ENCODE results near the gene SLC25A21. TPM values are rescaled to one million over a fixed set of nuclear protein-coding genes. Genes with fewer than 3 reads are reported as not detected.

The SLC25A21 gene
- total RNA-seq, 1 experiment from 2014 or later, result 7.1 TPM

DNA sequence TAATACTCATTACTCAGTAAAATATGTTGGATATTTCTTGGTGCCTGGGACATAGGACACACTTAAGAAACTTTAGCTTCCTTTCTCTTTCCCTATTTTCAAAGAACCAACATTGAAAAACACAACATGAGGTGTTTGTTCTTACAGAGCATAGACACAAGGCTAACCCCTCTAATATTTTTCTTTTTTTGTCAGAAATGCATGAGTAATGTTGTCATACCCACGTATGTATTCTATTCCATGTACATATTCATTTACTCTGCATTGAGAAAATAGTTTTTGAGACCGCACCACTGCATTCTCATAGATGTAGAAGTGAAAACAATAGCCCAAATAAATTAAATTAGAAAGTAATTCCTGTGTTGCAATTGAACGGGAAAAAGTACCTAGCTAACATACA lies 497.7 kb downstream of the SLC25A21 start:
- H2AFZ ChIP-seq (ENCODE audit: low read length), result no peak overlapping the region
- no peaks in the 10 kb centered on the region for H3K79me2 ChIP-seq (ENCODE audit: insufficient read depth, low read length)
- H4K20me1 ChIP-seq (ENCODE audit: control insufficient read depth, insufficient read depth, insufficient read length), result no peaks in the 10 kb centered on the region
- H3K4me1 ChIP-seq (ENCODE audit: insufficient read depth, low read length), result peaks cover 5% of the 10 kb centered on the region; the same call in 1 of the 2 replicates
- peaks cover 19 to 22% of the 10 kb centered on the region in 2 experiments for H3K4me1 Mint-ChIP-seq
- H3K27ac Mint-ChIP-seq, result no peak overlapping the region
- no peak overlapping the region for H2BK20ac ChIP-seq (ENCODE audit: low read depth, low read length, poor library complexity, severe bottlenecking)
- H2BK120ac ChIP-seq (ENCODE audit: low read depth, low read length, poor library complexity, severe bottlenecking), result no peak overlapping the region
- no peak overlapping the region for H3K14ac ChIP-seq (ENCODE audit: insufficient read depth, low read length)
- H3K4me3 Mint-ChIP-seq, result no peak overlapping the region
- no peaks in the 10 kb centered on the region for H3K36me3 Mint-ChIP-seq (ENCODE audit: insufficient read depth in 1 of 3, low read depth in 3 of 3)
- no peaks in the 10 kb centered on the region for H3K27me3 ChIP-seq (ENCODE audit: insufficient read depth, low read length)
- no peak for DNase-seq
- no peak overlapping the region for H3K23ac ChIP-seq (ENCODE audit: insufficient read length, low read depth, low read length)
- no peaks in the 10 kb centered on the region for H3K23me2 ChIP-seq (ENCODE audit: insufficient read length, low read depth, low read length, poor library complexity, severe bottlenecking)
- no peaks in the 10 kb centered on the region for H3K79me1 ChIP-seq (ENCODE audit: insufficient read depth, low read depth, low read length, poor library complexity, severe bottlenecking)
- H3K27me3 Mint-ChIP-seq (ENCODE audit: low read depth), result peaks cover 72% of the 10 kb centered on the region
- no peak overlapping the region for H3K56ac ChIP-seq (ENCODE audit: insufficient read length, low read depth, low read length)
- H3K4me2 ChIP-seq (ENCODE audit: insufficient read depth, insufficient read length, low read length), result no peak overlapping the region
- no peak overlapping the region for H2AK5ac ChIP-seq (ENCODE audit: insufficient read length, low read length)
- H3K18ac ChIP-seq (ENCODE audit: insufficient read length, low read depth, low read length), result no peak overlapping the region
- H3K9me3 Mint-ChIP-seq, result no peaks in the 10 kb centered on the region
- no CpG with 5 or more reads among the region's 3 CpGs for WGBS (ENCODE audit: extremely low coverage, insufficient read length, low lambda C conversion rate)
- H4K5ac ChIP-seq (ENCODE audit: insufficient read length, low read depth, low read length), result no peak overlapping the region
- no peak overlapping the region for H2BK15ac ChIP-seq (ENCODE audit: low read depth, low read length)
- H3K9me3 ChIP-seq (ENCODE audit: control insufficient read depth, low read depth, low read length), result no peaks in the 10 kb centered on the region
- no peak overlapping the region for H4K91ac ChIP-seq (ENCODE audit: insufficient read length, low read depth, low read length)
- H4K8ac ChIP-seq (replicated peaks; ENCODE audit: insufficient read length, low read depth, low read length), result no peak overlapping the region
- no peak overlapping the region for H2BK5ac ChIP-seq (ENCODE audit: insufficient read length, low read length)
- TF ChIP-seq CTCF (conservative IDR thresholded peaks at IDR 0.05), result no peak
- no peak overlapping the region for H2BK12ac ChIP-seq (ENCODE audit: insufficient read length, low read depth, low read length)
- H3T11ph ChIP-seq (ENCODE audit: low read length), result no peak overlapping the region
- H3K4ac ChIP-seq (ENCODE audit: low read depth, low read length), result no peak overlapping the region
- H3K27ac ChIP-seq (ENCODE audit: insufficient read length, low read depth, low read length), result no peak overlapping the region
- H3K9ac ChIP-seq (ENCODE audit: extremely low read depth, insufficient read length, low read length), result no peak overlapping the region

All from H9 (cell line).